Right ventricle myocardium inferior (tissue), 1 donor: Measurements from ENCODE around the gene TMEM131L. TPM values are rescaled to one million over a fixed set of nuclear protein-coding genes. Genes with fewer than 3 reads are reported as not detected.

Source experiments
- ATAC-seq: fragments of 200-7000 bp; cut with Tn5 transposase; one replicate; pipeline ENCODE4 v1.9.1; 2020; ENCODE audit warnings: mild to moderate bottlenecking, moderate library complexity
- DNase-seq: peaks from one replicate; pipeline ENCODE4 v3.0.0; 2021; ENCODE audit errors: missing footprints
- intact Hi-C: fragments of 100-400 bp; cut with DNase I; formaldehyde crosslinking; loops from one replicate; pipeline ENCODE4 v1.11.0; 2022
- total RNA-seq: library from RNA; stranded (reverse); fragmentation: NEBNext Ultra II Directional; extraction: Animal tissue kit (Norgen Biotek cat#: 25700); gene quantifications from one replicate; pipeline ENCODE4 v1.2.1, GENCODE V29; 2021
- donor health status: DM: no; HTN: yes; CAD: no; lungs with severe emphysema.

Gene TMEM131L
- total RNA-seq, 1 donor from 2014 or later: 14.4 TPM

DNA sequence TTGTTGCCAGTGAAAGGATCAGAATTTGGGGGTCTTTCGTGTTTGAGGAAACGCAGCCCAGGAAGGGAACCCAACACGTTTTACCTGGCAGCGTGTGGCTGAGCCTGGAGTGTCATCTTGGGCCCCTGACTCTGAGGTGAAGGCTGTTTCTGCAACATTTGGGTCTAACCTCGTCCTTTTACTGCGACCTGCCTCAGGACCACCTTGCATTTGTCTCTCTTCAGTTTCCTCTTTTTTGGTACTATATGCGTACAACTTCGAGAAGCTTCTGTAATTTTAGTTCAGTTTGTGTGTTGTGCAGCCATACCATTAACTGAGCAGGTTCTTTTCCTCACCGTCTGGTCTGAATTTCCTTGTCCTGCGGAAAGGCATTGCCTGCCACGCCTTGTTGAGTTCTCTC, 61.5 kb downstream of the TMEM131L start:
- DNase-seq: no peak
- intact Hi-C loops: no loop called here
- no peak for ATAC-seq

DNA sequence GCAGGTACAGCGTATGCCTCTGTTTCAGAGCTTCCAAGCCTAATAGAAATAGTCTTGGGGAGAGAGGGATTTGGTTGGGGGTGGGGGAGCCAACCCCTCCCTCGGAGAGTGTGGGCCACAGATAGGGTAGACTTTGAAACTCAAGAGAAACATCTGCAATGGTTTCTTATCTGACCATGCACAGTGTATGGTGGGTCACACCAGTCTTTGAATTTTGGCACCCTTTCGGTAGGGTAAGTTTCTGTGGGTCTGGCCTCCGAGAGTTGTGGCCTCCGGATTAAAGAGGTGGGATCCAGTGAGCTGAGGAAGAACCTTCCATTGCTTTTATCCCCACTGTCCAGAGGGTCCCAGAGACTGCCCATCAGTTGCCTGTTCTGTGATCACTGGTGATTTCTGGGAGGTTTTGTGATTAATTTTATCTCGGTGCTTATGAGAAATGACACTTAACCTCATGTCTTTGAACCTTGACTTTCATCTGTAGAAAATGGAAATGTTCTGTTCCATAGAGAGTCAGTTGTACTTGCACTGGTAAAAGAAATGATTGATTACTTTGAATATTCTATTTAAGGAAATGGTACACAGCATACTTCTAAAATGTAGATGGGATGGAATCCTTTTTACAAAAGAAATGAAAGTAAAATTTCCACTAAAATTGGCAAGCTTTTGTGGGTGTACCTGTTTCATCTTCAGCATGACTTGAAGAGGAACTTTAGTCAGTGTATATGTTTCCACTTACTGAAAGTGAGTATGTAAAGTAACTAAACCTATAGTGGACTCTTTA, 62.7 kb downstream of the TMEM131L start:
- no peak for ATAC-seq
- intact Hi-C loops: no loop called here
- DNase-seq: no peak

DNA sequence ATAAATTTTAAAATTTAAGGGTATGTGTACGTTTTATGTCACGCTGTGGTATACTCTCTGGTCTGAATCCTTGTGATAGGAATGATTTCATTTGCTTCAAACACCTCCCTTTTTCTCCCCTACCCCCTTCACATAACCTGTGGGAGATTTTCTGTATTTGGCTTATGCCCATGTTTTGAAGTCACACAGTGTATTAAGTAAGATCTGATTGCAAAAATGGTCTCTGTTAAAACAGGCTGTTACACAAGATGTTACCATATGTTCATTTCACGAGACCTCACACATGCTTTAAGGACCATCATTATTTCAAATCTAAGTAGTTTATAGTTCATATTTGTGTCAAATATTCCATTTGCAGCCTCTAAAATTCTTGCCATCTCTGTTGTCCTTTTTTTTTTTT, 63.5 kb downstream of the TMEM131L start:
- no peak for ATAC-seq
- DNase-seq: no peak
- intact Hi-C loops: no loop called here

DNA sequence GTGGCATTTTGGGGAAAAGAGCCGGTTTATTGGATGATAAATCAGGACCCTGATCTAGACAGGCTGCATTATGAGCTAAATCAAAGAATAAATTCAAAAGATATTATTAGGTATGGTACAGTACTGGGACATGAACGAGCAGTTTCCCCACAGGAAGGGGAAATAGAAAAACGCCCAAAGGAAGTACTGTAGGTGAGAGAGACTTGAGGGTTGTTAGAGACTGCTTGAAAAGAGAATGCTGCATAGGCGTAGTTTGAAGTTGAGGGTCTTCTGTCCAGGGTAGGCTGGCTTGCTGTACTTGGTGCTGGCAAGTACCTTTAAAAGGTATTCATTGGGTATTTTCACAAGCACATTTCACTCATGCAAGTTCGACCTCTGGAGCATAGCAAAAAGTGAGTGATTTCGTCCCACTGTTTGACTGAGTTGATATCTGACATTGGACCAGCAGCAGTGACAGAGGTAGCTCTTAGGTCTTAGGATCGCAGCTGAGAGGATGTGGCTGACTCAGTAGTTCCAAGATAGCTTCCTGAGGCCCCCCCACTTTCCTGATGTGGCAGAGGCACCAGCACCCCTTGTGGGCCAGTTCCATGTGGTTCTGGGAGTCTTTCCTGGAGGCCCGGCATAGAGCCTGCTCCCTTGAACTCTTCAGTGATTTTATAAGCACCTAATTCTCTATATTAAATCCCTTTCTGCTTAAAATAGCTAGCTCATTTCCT, 64.3 kb downstream of the TMEM131L start:
- DNase-seq (no peak), ATAC-seq (no peak)

DNA sequence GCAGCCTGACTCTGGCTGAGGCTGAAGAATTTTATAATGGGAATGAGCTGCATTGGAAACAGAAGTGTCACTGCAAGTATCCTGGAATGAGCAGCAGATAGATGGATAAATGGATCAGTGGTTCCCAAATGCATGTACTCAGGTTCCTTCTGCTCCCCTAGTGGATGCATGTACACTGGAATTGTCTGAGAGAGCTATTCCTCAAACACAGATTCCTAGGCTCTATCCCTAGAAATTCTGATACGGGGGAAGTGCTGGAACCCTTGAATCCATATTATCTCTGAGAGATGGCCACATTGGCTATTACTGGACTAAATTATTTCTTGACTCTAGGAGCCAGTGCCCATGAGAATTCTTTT, 64.8 kb downstream of the TMEM131L start:
- ATAC-seq: no peak

More for the DNA sequence above, 64.3 kb downstream of the TMEM131L start:
- intact Hi-C loops: no loop called here

DNA sequence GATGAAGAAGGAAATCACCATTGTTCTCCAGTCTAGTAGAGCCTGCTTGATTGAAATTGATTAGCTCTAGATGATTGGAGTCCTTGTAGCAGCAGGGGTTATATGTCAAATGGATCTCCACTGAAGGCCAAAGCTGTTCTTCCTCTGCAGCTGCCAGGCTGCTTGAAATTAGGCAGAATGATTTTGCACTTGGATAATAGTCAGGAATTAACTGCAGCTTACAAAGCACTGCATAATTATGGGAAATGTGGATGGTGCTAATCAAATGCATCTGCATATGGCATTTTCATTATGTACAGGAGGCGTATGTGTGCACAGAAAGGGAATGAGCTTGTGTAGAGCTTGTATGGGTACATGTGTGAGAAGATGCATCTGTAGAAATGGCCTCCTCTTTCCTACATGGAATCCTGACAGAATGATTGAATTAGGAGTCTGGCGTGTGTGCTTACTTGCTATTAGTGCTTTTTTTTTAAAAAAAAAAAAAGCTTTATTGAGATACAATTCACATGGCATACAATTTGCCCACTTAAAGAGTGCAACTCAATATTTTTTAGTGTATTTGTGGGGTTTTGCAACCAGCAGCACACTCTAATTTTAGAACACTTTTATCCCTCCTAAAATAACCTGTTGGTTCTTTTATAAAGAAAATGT, 65.9 kb downstream of the TMEM131L start:
- DNase-seq: no peak
- intact Hi-C loops: no loop called here
- no peak for ATAC-seq

More for the DNA sequence above, 64.8 kb downstream of the TMEM131L start:
- no peak for DNase-seq
- intact Hi-C loops: no loop called here

DNA sequence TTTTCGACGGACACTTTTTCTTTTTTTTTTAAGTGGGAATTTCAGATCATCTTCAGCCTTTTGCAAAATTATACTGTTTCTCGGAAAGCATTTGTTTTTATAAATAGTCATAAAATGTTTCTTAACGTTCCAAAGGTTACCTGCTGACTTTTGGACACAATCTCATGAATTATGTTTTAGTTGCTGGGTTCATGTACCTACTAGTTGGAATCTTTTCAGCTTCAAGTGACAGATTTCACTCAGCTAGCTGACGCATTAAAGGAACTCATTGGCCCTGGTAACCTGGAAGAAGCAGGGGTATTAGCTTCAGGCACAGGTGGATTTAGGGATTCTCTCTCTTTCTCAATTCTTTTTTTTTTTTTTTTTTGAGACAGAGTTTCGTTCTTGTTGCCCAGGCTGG, 66.5 kb downstream of the TMEM131L start:
- DNase-seq: no peak

DNA sequence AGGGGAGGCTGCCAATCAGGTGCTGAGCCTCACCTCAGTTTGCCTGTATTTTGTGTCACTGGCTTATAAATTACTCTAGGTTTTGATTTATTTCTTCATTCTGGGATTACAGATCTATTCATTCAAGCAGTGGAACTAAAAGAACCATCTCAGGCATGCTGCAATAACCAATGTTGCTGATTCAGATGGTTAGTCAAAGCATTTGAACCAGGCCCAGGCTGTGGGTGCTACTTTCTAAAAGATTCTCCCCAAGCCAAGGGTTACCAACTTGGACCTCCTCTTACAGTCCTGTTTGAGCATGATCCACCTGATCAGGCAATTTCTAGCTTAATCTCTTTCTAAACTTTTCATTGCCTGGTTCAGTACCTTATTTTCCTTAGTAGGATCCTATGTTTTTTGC, 67.2 kb downstream of the TMEM131L start:
- no peak for ATAC-seq
- intact Hi-C loops: no loop called here

More for the DNA sequence above, 66.5 kb downstream of the TMEM131L start:
- intact Hi-C loops: no loop called here
- no peak for ATAC-seq

DNA sequence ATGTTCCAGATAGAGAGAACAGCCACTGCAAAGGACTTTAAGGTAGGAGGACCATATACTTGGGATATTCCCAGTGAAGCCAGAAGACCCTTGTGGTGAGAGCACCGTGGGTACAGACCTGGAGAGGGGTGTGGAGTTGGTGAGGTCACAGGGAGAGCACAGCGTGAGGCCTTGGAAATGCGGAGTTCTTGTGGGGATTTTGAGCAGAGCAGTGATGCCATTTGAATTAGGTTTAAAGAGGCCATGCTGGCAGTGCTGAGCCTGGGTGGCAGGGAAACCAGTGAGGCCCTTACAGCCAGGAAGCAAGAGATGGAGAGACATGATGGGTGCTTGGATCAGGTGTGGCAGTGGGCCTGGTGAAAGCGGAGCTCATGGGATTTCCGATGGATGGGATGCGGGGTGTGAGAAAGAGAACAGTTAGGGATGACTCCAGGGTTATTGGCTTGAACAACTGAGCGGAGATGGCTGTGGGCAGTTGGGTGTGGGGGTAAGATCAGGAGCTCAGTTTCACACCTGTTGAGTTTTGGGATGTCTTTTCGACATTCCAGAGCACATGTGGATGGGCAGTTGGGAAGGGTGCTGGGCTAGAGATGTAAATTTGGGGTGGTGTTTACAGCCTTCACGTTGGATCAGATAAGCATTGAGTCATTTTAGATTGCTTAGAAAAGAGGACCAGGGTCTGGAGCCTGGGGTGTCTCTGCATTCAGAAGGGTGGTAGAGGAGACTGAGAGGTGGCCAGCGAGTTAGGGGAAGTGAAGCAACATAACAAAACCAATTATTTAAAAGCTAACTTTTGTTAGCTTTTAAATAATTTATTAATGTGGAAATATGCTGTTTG, 68.9 kb downstream of the TMEM131L start:
- intact Hi-C loops: loop anchor here (5.0 kb wide), 1 partner anchor 48 kb away; no protein-coding TSS in a partner anchor
- ATAC-seq: no peak
- no peak for DNase-seq

More for the DNA sequence above, 67.2 kb downstream of the TMEM131L start:
- no peak for DNase-seq

DNA sequence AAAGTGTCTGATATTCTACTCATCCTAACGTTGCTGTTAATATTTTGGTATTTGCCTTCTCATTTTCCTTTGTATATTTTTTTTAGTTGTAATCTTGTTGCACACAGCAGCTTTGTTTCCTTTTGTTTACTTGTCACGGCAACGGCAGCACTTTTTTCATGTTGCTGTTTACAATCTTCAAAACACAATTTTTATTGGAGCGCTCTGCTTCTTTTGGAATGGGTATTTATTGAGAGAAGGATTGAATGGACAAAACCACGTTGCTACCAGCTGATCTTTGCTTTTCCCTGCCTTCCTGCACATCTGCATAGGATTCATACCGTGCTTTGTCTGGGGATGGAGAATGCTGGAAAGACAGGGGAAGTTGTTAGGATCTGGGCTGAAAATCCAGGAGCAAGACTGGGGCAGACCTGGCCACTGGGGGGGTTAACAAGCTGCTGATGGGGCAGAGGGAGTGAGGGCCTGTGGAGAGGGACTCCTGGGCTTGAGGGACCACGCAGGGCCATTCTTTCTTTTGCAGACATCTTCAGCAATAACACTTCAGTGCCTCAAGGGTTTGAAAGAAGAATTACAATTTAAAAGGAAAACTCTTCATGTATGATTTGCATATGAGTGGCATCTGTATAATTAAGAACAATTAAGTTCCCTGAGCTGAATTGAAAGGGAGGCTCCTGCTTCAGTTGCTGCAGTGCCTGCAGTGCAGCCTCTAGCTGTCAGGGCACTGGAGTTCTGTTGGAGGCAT, 69.8 kb downstream of the TMEM131L start:
- no peak for ATAC-seq
- no peak for DNase-seq
- intact Hi-C loops: loop anchor here (5.0 kb wide), 1 partner anchor 49 kb away; no protein-coding TSS in a partner anchor

DNA sequence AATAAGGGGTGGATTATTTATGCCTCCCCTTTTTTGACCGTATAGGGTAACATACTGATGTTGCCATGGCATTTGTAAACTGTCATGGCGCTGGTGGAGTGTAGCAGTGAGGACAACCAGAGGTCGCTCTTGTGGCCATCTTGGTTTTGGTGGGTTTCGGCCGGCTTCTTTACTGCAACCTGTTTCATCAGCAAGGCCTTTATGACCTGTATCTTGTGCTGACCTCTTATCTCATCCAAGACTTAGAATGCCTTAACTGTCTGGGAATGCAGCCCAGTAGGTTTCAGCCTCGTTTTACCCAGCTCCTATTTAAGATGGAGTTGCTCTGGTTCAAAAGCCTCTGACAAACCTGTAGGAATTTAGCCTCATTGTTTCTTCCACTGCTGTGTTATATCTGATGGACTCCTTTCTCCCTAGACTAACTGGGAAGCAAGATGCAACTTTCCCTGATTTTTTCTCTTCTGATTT, 71.4 kb downstream of the TMEM131L start:
- intact Hi-C loops: loop anchor here (5.0 kb wide), 1 partner anchor 50 kb away; no protein-coding TSS in a partner anchor
- no peak for ATAC-seq
- no peak for DNase-seq

DNA sequence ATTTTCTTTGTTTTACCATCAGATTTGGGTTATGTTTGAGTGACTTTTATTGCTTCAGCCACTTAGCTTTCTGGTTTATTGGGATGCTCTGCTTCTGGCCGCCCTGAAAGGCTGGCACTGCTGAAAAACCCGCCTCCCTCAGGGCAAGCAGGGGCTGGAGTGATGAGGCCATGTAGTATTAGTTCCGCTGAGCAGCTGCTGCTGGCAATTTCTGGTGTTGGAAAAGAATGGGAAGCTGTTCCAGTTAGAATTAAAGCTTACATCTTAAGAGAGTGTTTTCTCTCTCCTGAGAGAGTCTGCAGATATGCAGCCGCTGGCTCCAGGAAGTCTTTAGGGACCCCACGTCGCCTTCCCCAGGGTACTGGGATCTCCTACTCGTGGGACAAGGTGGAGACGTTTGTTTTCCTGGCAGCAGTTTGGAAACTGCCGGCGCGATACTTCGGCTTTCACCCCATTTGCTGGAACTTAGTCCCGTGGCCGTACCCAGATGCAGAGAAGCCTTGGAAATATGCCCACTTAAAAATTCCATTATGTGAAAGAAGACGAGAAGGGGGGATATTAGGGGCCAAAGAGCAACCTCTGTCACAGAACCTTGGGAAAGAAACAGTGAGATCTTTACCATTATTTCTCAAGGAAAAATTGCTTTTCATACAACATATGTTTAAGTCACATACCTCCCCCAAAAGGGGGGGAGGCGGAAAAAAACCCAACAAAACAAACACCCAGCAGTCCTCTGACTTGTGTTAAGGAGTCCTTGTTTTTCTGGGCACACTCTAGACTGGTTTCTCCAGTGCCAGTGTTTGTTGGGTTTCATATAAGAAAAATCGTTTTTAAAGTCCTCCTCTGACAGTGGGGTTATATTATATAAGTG, 72.6 kb downstream of the TMEM131L start:
- ATAC-seq (peak; percentile 60), DNase-seq (no peak)
- intact Hi-C loops: loop anchor here (5.0 kb wide), 1 partner anchor 51 kb away; no protein-coding TSS in a partner anchor

DNA sequence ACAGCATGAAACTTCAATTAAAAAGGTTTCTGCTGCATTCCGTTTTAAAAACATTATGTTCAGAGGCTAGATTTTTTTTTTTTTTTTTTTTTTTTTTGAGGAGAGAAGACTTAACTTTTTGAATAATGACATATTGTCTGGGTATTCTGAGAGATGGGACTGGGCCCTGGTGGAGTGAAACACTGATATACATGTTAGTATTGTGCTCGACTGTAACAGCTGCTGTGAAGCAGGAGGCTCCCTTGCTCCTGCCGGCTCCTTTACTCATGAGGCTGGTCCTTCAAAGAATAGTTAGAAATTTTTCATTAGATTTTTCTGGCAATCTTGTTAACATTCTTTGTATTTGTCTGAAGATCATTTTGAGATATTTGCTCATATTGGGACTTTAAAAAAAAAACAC, 73.3 kb downstream of the TMEM131L start:
- no peak for DNase-seq
- peak; percentile 47 for ATAC-seq
- intact Hi-C loops: loop anchor here (5.0 kb wide), 1 partner anchor 52 kb away; no protein-coding TSS in a partner anchor

DNA sequence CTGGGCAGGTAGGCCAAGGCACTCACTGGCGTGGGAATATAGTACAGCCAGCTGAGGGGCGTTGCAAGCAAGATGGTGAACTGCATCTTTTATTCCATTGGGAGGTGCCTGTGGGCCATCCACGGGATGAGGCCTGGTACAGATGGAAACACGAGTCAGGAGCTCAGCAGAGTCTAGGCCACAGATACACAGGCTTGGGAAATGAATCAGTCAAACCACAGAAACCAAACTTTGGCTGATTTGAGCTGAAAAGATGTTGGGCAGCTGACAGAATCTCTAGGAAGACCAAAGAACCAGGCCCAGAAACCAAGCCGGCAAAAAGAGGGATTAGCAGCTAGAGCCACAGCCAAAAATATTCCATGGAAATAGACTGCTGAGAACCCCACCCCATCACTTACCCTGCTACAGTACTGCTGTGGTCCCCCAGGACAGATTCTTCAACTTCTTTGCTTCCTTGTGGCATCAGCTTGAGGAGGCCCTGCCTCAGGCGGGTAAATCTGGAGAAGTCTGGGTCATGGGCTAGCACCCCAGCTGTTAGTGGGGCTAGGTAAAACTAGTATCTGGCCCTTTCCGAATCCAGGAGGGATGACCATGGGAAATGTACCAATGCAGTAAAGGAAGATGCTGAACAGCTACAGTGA, 75.4 kb downstream of the TMEM131L start:
- intact Hi-C loops: no loop called here
- DNase-seq: no peak
- ATAC-seq: no peak

DNA sequence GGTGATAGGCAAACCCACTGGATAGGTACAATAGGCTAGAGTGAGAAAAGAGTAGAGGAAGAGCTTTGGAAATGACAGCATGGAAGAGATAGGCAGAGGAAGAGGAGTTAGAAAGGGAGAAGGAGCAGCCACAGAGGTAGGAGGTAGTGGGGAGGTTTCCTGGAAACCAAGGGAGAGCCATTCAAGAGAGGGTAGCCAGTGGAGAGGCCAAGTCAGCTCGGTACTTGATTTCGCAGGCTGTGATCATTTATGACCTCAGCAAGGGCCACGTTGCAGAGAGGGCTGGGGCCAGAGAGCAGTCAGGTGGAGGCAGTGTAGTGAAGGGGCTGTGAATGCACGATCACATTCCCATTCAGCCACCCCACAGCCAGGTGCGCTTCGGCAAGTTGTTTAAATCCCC, 76.0 kb downstream of the TMEM131L start:
- DNase-seq: no peak
- ATAC-seq: no peak
- intact Hi-C loops: no loop called here

DNA sequence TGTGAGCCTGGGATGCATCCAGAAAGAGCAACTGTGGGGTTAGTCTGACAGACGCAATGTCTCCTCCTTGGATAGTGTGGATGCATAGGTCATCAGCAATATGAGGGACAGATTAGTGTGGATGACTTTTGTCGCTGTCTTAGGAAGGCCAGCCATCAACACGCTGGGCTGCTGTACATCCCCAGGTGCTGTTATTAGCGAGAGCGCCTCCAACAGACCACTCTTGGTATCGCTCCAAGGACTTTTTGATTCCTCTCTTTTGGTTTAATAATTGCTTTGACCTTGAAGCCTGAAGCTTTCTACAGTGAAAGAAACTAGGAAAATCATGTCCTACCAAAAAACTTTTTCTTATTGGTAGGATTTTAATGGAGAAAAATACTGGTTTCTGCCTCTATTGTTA, 76.7 kb downstream of the TMEM131L start:
- no peak for ATAC-seq
- DNase-seq: no peak
- intact Hi-C loops: no loop called here

DNA sequence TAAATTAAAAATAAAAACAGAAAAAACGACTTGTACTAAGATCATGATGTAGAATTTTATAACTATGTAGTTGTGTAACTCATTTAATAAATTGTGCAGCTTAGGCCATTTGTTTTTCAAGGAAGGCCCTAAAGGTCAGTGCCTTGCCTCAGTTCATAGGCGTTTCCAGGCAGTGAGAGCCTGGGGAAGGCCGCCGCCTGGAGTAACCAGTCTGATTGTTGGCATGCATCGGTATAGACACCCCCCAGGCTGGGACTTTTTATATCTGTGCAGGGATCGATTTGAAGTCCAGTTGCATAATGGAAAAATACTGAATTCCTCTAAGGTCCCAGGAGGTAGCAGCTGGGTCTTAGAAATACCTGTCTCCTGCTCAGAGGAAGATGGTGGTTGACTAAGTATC, 77.2 kb downstream of the TMEM131L start:
- ATAC-seq (no peak), DNase-seq (no peak)
- intact Hi-C loops: no loop called here
